PC-3 (cell line): Measurements from ENCODE around the gene ZNF816.

Experiments used
- CTCF ChIP-seq: fragments of 300-600 bp; sonication (generic); conservative IDR thresholded peaks from 2 replicates; pipeline ENCODE4 v1.5.1; 2017; ENCODE audit warnings: antibody characterized with exemption, low read depth, mild to moderate bottlenecking, low read length
- EZH2 ChIP-seq: fragments of 300-600 bp; sonication (generic); IDR thresholded peaks from one replicate; pipeline ENCODE4 v1.6.1; 2017; ENCODE audit warnings: antibody characterized with exemption, mild to moderate bottlenecking, low read length; ENCODE audit not compliant: unreplicated experiment

- TF ChIP-seq CTCF (no peak), EZH2 (no peak)
Measured at GRCh38 chr19:52946322-52947310, 16.1 kb downstream of the ZNF816 start.
